HG03520 (cell line): Measurements from ENCODE around the gene SLC9C2.
"Not testable (repeated sequence)": the region's sequence is repeated elsewhere in the genome, so short reads cannot be mapped to it uniquely, and the experiment has no call there.

Experiments
- ATAC-seq: cut with Tn5 transposase; IDR thresholded peaks from one replicate; pipeline ENCODE4 v1.9.1; 2021; ENCODE audit warnings: mild to moderate bottlenecking, moderate library complexity; ENCODE audit not compliant: unreplicated experiment

Gene SLC9C2

DNA sequence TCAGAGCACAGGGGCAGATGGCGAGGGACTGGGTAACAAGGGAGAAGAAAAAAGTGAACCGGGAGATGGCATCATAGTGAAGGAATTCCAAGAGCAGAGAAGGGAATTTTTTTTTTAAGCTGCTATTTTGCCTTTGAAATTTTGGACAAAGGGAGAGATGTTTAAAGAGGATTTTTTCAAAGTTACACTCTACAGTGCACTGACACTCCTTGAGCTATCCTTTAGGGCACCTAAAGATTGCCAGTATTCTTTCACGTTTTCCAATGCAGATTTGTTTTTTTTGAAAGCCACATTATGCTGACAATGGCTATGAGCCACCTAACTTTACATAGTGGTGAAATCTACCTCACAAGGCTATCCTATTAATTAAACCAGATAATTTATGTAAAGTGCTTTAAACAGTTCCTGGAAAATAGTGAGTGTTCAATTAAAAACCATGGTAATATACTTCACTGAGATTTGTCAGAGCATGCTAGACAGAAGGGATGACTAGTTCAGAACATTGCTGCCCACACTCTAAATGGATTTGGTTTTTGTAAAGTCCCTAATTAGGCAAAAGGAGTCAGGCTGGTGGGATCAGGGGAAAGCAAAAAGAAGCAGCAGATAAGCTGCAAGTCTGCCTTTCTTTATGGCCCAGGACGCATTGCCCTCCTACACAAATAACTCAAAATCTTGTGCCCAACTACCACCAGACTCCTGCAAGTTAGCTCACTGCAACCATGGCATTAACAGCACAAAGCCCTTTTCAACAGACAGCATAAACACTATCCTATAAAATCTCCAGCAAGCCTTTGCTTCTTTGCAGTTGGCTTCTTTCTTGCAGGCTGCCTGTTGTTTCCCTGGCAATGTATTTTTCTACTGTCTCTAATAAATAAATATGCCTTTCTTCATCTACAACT lies 71.8 kb downstream of the SLC9C2 start:
- no peak for ATAC-seq

DNA sequence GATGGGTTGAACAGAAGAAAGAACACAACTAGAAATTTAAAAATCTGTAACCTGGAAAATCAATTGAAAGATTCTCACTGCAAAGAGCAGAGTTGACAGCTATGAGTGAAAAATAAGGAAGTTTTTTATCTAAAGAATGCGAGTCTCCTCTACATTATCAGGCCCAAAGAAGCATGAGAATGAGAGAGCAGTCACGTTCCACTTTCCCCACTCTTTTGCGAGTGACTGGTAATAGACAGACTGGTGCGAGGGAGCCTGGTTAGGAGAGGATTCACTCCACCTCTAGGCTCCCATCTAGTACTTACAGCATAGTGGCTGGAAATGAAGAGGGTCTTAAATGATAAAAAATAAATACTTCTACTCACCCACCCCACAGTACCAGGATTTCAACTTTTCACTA lies 73.8 kb downstream of the SLC9C2 start:
- ATAC-seq: no peak

DNA sequence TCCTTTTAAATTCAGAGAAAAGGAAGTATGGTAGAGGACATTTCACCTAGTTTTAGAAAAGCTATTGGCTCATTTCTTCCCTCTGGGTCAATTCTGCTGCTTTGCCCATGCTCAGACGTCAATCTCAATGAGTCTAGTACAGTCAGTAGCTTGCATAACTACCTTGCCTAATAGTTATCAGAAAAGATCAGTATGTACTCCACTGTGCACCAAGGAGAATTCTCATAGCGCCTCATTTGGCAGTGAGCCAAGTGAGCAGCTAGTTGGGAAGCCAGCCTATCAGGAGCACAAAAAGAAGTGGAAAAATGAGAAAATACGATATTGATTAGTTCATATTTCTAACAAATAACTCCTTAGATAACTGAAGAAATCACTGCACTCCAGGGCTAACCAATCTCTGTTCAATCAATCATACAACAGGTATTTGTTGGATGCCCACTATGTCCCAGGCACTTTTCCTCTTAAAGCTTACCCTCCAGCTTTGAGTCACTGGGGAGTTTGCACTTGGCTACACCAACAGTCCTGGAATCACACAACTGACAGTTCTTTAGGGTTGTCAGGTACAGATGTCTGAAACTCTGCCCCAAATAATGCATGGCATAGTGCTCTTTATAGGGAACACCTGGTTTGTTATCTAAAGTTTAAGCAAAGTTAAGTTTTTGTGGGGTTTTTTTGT lies 75.6 kb downstream of the SLC9C2 start:
- ATAC-seq: no peak

DNA sequence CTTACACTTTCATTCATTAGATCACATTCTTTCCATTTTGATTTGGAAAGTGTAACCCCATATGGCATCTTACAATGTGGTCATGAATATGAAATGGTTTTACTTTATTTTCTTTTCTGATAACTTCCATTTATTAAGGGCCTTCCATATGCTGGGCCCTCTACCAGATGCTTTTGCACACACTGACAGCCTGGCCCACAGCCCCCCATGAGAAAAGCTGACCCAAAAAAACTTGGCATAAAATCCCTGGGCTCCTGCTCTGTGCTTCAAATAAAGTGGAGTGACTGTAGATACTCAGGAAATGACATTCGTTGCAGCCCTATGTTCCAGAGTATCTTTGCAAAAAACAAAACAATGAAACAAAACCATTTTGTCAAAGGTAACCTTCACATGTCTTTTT lies 76.9 kb downstream of the SLC9C2 start:
- no peak for ATAC-seq

DNA sequence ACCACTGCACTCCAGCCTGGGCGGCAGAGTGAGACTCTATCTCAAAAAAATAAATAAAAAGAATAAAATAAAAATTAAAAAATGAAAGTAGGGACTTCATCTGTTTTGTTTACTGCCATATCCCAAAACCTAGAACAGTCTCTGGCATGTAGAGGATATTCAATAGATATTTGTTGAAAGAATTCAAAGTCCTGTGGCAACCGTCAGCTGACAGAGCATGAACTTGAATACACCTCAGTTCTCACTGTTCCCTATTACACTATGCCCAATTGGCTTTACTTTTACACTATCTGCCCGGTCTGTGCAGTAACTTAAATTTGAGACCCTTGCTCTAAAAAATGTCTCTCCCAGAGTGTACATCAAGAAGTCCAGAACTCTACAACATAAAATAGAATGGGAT lies 79.5 kb downstream of the SLC9C2 start:
- ATAC-seq: no peak

DNA sequence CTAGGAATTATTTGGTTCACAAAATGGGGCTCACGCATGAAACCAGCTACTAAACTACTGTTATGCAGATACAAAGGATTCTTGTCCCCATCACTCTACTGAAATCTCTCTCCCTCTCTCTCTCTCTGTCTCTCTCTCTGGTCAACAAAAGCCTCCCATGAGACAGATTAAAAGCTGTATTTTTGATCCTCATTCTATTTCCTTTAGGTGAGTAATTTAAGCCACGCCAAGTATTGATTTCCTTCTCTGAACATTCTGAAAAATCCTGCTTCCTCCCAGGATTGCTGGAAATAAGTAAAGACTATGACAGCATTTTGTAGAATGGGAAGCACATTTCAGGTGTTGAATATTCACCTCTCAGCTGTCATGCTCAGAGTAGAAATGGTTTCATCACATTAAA lies 82.1 kb downstream of the SLC9C2 start:
- no peak for ATAC-seq

DNA sequence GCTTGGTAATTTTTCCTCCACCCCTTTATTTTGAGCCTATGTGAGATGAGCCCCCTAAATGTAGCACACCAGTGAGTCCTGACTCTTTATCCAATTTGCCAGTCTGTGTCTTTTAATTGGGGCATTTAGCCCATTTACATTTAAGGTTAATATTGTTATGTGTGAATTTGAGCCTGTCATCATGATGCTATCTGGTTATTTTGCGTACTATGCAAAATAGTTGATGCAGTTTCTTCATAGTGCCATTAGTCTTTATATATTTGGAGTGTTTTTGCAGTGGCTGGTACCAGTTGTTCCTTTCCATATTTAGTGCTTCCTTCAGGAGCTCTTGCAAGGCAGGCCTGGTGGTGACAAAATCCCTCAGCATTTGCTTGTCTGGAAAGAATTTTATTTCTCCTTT lies 88.4 kb downstream of the SLC9C2 start:
- ATAC-seq: not testable (repeated sequence)

DNA sequence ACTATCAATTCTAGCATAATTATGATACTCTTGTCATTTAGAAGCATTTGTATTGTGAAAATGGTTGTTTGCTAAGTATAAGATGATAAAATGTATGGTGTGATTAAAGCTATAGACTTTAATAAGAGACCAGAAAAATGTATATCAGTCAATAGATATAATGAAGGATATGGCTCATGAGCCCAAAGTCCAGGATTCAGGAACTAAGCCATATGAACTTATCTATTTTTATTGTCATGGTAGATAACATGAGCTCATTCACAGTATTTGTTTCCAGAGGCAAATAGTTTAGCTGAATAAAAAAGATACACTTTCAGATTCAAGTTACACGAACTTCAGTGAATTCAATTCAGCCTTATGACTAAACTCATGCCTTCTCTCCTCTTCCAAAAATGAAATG lies 93.1 kb downstream of the SLC9C2 start:
- ATAC-seq: no peak

DNA sequence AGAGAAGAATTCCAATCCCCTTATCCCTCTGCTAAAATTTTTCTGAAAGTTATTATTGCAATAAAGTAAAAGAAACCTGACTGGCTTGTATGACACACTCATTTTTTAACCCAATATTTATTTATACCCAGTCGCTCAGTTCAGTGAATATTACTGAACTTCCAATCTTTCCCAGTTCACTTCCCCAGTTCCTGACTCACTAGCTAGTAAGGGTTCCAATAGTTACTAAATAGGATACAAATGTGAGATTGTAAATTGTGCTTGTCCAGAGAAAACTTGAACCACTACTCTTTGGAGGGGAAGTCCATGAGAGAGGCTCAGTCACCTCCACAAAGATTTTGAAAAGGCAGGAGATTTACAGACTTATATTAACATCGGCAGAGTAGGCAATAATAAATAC lies 94.3 kb downstream of the SLC9C2 start:
- no peak for ATAC-seq

DNA sequence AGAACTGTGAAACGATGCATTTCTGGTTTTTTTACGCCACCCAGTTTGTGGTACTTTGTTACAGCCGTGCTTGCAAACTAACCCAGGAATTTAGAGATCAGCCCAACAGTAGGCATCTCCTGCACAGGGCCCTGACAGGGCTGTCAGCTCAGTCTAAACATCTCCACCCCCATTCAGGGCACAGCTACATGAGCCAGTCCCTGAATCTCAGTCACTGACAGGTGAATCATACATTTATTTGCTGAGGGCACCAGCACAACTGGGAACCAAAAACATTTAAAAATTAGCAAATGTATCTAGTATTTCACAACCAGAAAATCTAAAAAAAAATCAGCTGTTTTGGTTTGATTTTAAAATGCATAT lies 95.0 kb downstream of the SLC9C2 start:
- no peak for ATAC-seq

DNA sequence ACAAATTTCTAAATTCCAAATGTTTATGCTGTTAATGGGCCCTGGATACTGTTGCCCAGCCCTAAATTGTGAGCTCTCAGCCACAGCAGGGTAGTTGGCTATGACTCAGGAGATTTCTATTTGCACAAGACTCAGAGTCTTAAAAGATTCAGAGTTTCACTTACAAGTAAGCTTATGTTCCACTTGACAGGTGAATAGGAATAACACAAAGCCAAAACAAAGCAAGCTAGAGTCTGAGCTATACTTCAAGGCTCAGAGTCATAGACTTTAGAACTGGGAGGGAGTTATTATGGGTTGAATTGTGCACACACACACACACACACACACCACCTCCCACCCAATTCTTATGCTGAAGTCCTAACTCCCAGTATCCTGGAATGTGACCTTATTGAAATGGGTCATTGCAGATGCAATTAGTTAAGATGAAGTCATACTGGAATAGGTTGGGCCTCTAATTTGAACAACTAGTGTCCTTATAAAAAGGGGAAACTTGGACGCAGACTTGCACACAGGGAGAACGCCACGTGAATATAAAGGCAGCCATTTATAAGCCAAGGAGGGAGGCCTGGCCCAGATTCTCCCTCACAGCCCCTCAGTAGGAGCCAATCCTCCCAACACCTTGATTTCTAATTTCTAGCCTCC lies 95.5 kb downstream of the SLC9C2 start:
- no peak for ATAC-seq

DNA sequence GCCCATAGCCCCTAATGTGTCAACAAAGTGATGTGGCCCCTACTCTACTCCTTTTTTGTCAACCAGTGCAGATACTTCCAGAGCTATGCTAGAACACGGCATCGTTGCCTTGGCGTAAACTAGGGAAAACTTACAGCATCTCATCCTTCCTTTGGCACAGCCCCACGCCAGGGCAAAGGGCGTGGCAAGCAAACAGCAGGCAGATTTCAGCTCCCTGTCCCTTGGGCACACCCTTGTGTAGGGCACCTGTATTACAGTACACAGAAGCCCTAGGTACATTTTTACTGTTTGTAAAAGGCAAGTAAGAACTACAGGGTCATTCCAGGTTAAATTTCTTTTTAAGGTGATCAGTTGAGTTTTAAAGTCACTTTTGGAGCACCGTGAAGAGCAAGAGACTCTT lies 96.4 kb downstream of the SLC9C2 start:
- no peak for ATAC-seq

DNA sequence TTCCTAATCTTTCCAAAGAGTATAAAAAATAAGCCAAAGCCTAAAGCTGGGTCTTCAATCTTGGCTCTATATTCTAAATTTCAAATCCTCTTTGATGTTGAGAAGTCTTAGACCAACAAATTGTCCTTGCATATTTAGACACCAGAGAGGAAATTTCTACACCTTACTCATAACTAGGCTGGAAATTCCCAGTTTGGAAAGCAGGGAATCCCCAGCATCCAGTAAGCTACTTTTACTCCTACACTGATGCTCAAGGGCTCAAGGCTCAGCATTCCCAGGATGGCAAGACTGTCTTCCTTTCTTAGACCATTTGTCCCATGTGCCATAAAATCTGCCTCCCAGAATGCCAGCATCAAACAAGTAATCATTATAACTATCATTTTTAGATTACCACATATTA lies 97.5 kb downstream of the SLC9C2 start:
- ATAC-seq: no peak

DNA sequence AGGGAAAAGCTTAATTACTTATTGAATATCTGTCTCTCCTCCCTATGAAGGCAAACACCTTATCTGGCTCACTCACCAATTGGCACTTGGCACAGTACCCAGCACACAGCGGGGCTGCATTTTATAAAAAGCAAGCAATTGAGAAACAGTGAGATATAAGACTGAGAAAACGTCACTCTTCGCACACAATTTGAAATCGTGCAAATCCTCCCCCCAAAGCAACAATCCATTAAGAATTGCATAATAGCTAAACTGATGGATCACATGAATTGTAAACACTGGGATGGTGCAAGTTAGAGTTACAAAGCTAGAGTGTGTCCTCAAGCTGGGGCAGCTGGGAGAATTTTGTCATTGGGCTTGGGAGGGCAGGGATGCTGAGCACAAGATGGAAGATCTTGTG lies 98.6 kb downstream of the SLC9C2 start:
- no peak for ATAC-seq

DNA sequence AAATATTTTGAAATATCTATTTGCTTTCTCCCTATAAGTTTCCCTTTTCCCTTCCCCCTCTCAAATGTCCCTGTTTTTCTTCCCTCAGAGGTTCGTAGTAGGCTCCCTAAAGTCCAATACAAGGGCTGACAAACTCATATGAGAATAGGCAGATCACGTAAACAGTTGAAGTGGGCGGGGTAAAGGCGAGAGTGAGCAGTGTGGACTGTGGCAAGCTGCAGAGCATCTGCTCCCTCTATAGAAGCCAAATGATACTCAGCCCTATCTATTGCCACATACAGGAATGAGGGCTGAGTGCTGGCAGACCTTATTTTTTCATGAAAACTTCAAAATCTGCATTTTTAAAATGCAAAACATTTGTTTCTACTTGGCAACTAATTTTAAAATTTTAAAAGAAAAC lies 99.5 kb downstream of the SLC9C2 start:
- ATAC-seq: no peak

DNA sequence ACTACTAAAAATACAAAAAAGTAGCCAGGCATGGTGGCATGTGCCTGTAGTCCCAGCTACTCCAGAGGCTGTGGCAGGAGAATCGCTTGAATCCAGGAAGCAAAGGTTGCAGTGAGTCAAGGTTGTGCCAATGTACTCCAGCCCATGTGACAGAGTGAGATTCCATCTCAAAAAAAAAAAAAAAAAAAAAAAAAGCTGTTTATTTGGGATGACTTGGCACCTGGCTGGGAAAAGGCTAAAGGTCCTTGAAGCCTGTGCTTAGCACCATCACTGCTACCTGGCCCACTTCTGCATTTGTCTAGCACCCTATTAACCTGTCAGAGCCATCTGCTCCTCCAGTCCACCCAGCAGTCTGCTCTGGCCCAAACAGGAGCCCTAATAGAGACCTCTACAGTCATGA lies 100.8 kb downstream of the SLC9C2 start:
- ATAC-seq: no peak

DNA sequence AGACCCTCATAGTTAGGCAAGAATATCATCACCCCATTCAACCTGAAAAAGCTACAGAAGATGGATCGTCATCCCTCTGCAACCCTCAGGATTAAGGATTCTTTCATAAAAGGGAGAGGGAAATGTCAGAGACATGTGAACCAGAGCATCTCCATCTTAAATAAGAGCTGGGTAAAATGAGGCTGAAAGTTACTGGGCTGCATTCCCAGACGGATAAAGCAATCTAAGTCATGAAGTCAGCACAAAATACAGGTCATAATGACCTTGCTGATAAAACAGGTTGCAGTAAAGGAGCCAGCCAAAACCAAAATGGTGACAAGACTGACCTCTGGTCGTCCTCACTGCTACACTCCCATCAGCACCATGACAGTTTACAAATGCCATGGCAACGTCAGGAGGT lies 103.1 kb downstream of the SLC9C2 start:
- no peak for ATAC-seq

DNA sequence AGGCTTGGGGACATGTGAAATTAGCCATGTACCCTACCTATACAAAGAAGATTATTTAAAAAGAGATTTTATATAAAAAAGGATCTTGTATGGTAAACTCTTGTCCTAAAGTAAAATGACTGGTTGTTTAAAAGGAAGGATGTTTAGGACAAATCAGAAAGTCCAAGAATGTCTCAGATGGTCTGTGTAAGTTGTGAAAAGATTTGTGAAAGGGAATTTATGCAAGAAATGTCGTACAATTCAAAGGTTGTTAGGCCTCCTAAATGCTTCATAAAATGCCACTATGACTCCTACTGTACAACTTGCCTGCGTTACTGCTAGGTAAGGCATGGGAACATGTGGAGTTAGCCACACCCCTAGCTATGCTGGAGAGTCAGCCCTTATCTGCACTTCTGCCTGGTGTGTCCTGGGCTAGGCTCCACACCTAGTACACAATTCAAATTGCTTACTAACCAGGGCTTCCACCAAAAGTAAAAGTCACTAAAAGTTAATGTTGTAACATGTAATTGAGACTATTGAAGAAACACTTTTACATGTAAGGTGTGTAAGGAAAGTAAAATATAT lies 106.0 kb downstream of the SLC9C2 start:
- ATAC-seq: no peak

DNA sequence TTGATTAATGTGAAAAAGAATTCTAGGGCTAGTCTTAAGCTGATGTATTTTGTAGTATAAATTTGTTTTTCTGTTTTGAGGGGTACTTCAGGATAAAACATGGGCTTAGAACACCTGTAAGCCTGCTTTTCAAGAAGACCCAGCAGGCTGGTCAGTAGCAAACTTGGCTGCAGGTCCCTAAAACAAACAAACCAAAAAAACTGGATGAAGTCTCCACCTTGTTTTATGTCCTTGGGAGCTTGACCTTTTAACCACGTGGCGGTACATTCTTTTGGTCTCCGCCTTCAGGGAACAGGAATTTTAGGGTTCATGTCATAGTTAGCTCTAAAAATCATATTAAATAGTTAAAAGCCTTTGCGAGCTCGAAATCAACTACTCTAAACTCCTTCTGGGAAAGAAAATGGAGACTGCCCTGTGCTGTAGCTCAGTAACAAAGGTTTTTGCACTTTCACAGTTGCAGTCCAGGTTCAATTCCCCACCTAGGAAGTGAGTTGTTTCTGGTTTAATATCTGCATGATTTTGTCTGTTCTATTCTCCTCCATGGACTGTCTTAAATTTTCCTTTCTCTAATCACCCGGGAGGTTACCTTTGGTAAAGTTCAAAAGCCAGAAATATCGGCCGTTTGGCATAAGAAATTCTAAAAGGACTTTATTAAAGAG lies 107.1 kb downstream of the SLC9C2 start:
- ATAC-seq: no peak

DNA sequence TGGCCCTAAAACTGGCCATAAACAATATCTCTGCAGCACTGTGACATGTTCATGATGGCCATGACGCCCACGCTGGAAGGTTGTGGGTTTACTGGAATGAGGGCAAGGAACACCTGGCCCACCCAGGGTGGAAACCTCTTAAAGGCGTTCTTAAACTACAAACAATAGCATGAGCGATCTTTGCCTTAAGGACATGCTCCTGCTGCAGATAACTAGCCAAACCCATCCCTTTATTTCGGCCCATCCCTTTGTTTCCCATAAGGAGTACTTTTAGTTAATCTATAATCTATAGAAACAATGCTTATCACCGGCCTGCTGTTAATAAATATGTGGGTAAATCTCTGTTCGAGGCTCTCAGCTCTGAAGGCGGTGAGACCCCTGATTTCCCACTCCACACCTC lies 109.7 kb downstream of the SLC9C2 start:
- ATAC-seq: not testable (repeated sequence)

DNA sequence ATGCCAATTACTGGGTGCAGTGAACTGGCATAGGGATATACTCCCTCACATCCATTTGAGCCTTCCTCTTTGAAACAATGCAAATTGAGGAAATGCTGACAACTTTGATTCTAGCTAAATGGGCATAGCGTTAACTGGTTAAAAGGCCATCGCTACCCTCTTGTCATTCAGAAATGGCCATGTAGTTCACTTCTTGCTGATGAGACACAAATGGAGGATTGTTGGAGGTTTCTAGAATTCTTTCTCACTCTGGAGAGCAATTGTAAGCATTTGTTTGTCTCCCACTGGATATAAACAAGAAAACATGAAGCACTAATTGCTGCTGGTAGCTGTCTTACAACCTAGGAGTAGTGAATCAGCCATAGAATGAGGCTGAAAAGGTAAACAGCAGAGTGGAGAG lies 111.4 kb downstream of the SLC9C2 start:
- no peak for ATAC-seq
